Measurements from ENCODE around the gene ATP2B2. TPM values are rescaled to one million over a fixed set of nuclear protein-coding genes. Genes with fewer than 3 reads are reported as not detected.

Gene ATP2B2
- total RNA-seq, 1 donor from 2014 or later: not detected

GRCh38 chr3:10467204-10467603 is 38.2 kb downstream of the ATP2B2 start:
- peaks cover 1% of the 10 kb centered on the region for H3K4me1 Mint-ChIP-seq (ENCODE audit: low read depth)
- H3K4me3 Mint-ChIP-seq (ENCODE audit: low read depth): no peak overlapping the region
- H3K36me3 Mint-ChIP-seq (ENCODE audit: low read depth): no peaks in the 10 kb centered on the region
- H3K27me3 Mint-ChIP-seq (ENCODE audit: low read depth): peaks cover 2% of the 10 kb centered on the region
- no peak for DNase-seq (ENCODE audit: low spot score)
- intact Hi-C loops (cut with micrococcal nuclease): no loop called here
- no peaks in the 10 kb centered on the region for H3K9me3 Mint-ChIP-seq
- H3K27ac Mint-ChIP-seq: no peak overlapping the region

DNA sequence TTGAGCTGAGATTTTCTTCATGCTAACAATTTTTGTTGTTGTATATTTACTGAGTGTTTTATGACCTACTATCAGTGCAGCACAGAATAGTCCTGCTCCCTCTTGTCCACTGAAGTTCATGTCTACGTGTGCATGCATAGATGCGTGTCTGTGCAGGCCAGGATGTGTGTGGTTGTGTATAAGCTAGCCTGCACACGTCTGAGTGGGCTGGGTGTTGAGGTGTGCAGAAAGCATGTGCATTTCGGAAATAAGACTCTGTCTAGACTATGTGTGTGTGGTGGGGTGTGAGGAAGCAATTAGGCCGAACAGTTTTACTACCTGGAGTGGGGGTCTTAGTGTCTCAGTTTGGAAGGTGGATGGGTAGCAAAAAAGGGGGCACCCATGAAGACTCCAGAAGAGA is 39.2 kb downstream of the ATP2B2 start:
- Mint-ChIP-seq H3K27ac (no peak overlapping the region), H3K27me3 (ENCODE audit: low read depth) (peaks cover 1% of the 10 kb centered on the region), H3K4me1 (ENCODE audit: low read depth) (peaks cover under 1% of the 10 kb centered on the region), H3K36me3 (ENCODE audit: low read depth) (no peaks in the 10 kb centered on the region), H3K9me3 (no peaks in the 10 kb centered on the region), H3K4me3 (ENCODE audit: low read depth) (no peak overlapping the region)
- no peak for DNase-seq (ENCODE audit: low spot score)
- intact Hi-C loops (cut with micrococcal nuclease): no loop called here

DNA sequence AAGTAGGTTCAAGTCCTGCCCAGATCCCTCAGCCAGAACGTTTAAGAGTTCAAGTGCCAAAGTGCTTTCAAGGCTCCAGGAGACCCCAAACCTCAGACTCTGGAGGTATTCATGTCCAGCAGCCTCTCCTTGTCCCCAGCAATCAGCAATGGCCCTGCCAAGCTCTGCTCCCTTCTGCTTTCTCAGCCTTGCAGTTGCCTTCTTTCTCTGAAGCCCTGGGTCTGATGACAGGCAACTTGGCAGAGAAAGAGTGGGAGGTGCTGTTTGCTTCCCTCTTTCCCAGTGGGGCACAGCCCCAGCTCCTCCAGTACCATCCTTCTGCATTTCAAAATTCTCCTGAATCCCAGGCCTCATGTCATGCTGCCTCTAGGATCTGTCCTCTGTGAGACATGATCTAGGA is 40.2 kb downstream of the ATP2B2 start:
- intact Hi-C loops (cut with micrococcal nuclease): no loop called here
- DNase-seq (ENCODE audit: low spot score): no peak
- no peaks in the 10 kb centered on the region for H3K9me3 Mint-ChIP-seq
- no peak overlapping the region for H3K4me3 Mint-ChIP-seq (ENCODE audit: low read depth)
- H3K4me1 Mint-ChIP-seq (ENCODE audit: low read depth): no peaks in the 10 kb centered on the region
- no peaks in the 10 kb centered on the region for H3K36me3 Mint-ChIP-seq (ENCODE audit: low read depth)
- H3K27me3 Mint-ChIP-seq (ENCODE audit: low read depth): no peaks in the 10 kb centered on the region
- no peak overlapping the region for H3K27ac Mint-ChIP-seq

- Mint-ChIP-seq H3K9me3 (no peaks in the 10 kb centered on the region), H3K27me3 (ENCODE audit: low read depth) (no peaks in the 10 kb centered on the region), H3K4me3 (ENCODE audit: low read depth) (no peak overlapping the region), H3K36me3 (ENCODE audit: low read depth) (no peaks in the 10 kb centered on the region), H3K4me1 (ENCODE audit: low read depth) (no peaks in the 10 kb centered on the region), H3K27ac (no peak overlapping the region)
- DNase-seq (ENCODE audit: low spot score): no peak
- intact Hi-C loops (cut with micrococcal nuclease): no loop called here
Observed at GRCh38 chr3:10463533-10464434, 41.6 kb downstream of the ATP2B2 start.

GRCh38 chr3:10462641-10463532 is 42.5 kb downstream of the ATP2B2 start:
- intact Hi-C loops (cut with micrococcal nuclease): no loop called here
- Mint-ChIP-seq H3K9me3 (no peaks in the 10 kb centered on the region), H3K27me3 (ENCODE audit: low read depth) (no peaks in the 10 kb centered on the region)

GRCh38 chr3:10460951-10461545 is 44.3 kb downstream of the ATP2B2 start:
- DNase-seq (ENCODE audit: low spot score): no peak
- no peaks in the 10 kb centered on the region for H3K9me3 Mint-ChIP-seq
- H3K4me1 Mint-ChIP-seq (ENCODE audit: low read depth): no peaks in the 10 kb centered on the region
- intact Hi-C loops (cut with micrococcal nuclease): no loop called here
- no peak overlapping the region for H3K4me3 Mint-ChIP-seq (ENCODE audit: low read depth)
- H3K27me3 Mint-ChIP-seq (ENCODE audit: low read depth): no peaks in the 10 kb centered on the region
- no peaks in the 10 kb centered on the region for H3K36me3 Mint-ChIP-seq (ENCODE audit: low read depth)
- H3K27ac Mint-ChIP-seq: no peak overlapping the region

More at GRCh38 chr3:10462641-10463532, 42.5 kb downstream of the ATP2B2 start:
- no peak for DNase-seq (ENCODE audit: low spot score)
- Mint-ChIP-seq H3K36me3 (ENCODE audit: low read depth) (no peaks in the 10 kb centered on the region), H3K4me3 (ENCODE audit: low read depth) (no peak overlapping the region), H3K4me1 (ENCODE audit: low read depth) (no peaks in the 10 kb centered on the region), H3K27ac (no peak overlapping the region)

DNA sequence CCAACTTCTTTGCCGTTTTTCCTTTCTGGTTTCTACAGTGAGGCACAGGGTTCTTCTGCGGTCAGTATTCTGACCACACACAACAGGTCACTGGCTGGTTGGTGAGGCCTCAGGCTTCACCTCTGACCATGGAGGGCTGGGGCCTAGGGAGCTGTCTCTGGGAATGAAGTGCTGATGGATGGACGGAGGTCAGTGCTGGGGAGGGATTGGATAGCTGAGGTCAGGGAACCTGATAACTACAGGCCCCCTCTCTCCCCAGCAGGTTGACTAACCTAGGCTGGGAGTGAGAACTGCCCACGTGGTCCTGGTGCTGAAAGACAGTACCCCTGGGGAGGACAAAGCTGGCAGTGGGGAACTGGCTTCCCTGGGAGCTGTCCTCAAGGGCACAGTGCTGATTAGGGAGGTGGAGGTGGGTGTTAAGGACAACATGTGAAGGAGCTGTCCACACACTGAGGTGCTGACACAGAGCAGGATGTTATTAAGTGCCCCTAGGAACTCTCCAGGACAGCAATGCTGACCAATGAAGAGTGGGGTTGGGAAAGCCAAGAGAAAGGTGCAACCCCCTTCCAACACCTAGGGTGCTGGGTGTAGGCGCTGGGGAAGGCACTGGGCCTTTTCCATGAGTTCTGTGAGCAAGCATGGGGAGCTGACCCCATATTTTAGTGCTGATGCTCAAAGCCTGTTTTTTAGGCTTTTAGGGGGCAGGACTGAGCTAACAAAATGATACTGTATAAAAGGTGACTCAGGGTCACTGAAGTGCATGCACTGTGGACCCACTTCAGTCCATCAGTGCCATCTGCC is 45.2 kb downstream of the ATP2B2 start:
- intact Hi-C loops (cut with micrococcal nuclease): no loop called here
- no peaks in the 10 kb centered on the region for H3K36me3 Mint-ChIP-seq (ENCODE audit: low read depth)
- DNase-seq (ENCODE audit: low spot score): peak; percentile 54

DNA sequence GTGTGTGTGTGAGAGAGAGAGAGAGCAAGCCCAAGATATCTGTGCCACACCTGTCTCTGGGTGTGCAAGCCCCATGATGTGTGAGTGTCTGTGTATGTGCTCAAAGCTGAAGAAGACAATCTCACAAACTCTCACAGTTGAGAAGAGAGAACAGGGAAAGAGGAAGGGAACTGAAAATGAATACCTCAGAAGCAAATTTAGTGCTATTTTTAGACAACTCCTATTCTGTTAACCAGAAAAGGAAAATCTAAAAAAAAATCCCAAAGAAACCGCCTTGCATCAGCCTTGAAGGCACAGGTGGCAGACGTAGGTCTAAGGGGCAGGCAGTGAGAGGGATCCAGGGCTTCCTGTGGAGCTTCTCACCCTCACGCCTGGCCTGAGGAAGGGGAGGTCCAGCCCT is 47.8 kb downstream of the ATP2B2 start:
- Mint-ChIP-seq H3K4me1 (ENCODE audit: low read depth) (no peaks in the 10 kb centered on the region), H3K36me3 (ENCODE audit: low read depth) (no peaks in the 10 kb centered on the region)
- intact Hi-C loops (cut with micrococcal nuclease): no loop called here

More for the DNA sequence above, 45.2 kb downstream of the ATP2B2 start:
- H3K9me3 Mint-ChIP-seq: no peaks in the 10 kb centered on the region
- H3K4me3 Mint-ChIP-seq (ENCODE audit: low read depth): no peak overlapping the region
- H3K27me3 Mint-ChIP-seq (ENCODE audit: low read depth): peaks cover 2% of the 10 kb centered on the region
- no peak overlapping the region for H3K27ac Mint-ChIP-seq
- no peaks in the 10 kb centered on the region for H3K4me1 Mint-ChIP-seq (ENCODE audit: low read depth)

DNA sequence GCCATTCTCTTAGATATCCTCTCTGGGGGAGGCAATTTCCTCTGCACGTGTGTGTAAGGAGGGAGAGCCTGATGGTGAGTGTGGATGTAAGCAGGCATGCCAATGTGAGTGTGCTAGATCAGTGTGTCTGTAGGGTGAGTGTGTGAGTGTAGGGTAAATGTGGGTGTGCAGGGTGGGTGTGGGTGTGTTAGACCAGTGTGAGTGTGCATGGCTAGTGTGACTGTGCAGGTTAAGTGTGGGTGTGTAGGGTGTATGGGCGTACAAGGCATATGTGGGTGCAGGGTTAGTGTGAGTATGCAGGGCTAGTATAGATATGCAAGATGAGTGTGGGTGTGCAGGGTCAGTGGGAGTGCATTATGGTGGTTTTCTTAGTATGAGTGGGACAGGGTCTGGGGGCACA is 48.4 kb downstream of the ATP2B2 start:
- no peak for DNase-seq (ENCODE audit: low spot score)
- intact Hi-C loops (cut with micrococcal nuclease): no loop called here
- Mint-ChIP-seq H3K4me1 (ENCODE audit: low read depth) (no peaks in the 10 kb centered on the region), H3K4me3 (ENCODE audit: low read depth) (no peak overlapping the region), H3K27me3 (ENCODE audit: low read depth) (peaks cover 6% of the 10 kb centered on the region), H3K36me3 (ENCODE audit: low read depth) (no peaks in the 10 kb centered on the region), H3K9me3 (no peaks in the 10 kb centered on the region), H3K27ac (no peak overlapping the region)

More for the DNA sequence above, 47.8 kb downstream of the ATP2B2 start:
- H3K9me3 Mint-ChIP-seq: no peaks in the 10 kb centered on the region
- H3K27me3 Mint-ChIP-seq (ENCODE audit: low read depth): peaks cover 3% of the 10 kb centered on the region
- no peak overlapping the region for H3K4me3 Mint-ChIP-seq (ENCODE audit: low read depth)
- H3K27ac Mint-ChIP-seq: no peak overlapping the region
- DNase-seq (ENCODE audit: low spot score): no peak

- H3K27ac Mint-ChIP-seq: no peak overlapping the region
- H3K4me3 Mint-ChIP-seq (ENCODE audit: low read depth): no peak overlapping the region
- intact Hi-C loops (cut with micrococcal nuclease): no loop called here
- H3K9me3 Mint-ChIP-seq: no peaks in the 10 kb centered on the region
- no peaks in the 10 kb centered on the region for H3K4me1 Mint-ChIP-seq (ENCODE audit: low read depth)
- H3K27me3 Mint-ChIP-seq (ENCODE audit: low read depth): peaks cover 9% of the 10 kb centered on the region
- DNase-seq (ENCODE audit: low spot score): no peak
- H3K36me3 Mint-ChIP-seq (ENCODE audit: low read depth): no peaks in the 10 kb centered on the region
Observed at GRCh38 chr3:10455545-10455914, 49.9 kb downstream of the ATP2B2 start.

GRCh38 chr3:10454907-10455544 is 50.4 kb downstream of the ATP2B2 start:
- Mint-ChIP-seq H3K4me3 (ENCODE audit: low read depth) (no peak overlapping the region), H3K27ac (no peak overlapping the region), H3K36me3 (ENCODE audit: low read depth) (no peaks in the 10 kb centered on the region), H3K9me3 (no peaks in the 10 kb centered on the region), H3K4me1 (ENCODE audit: low read depth) (no peaks in the 10 kb centered on the region), H3K27me3 (ENCODE audit: low read depth) (peaks cover 9% of the 10 kb centered on the region)
- intact Hi-C loops (cut with micrococcal nuclease): no loop called here
- no peak for DNase-seq (ENCODE audit: low spot score)

All from activated T-helper 2 cell treated with anti-CD3 and anti-CD28 coated beads, Interferon-gamma antibody, Interleukin-2, Interleukin-4, amounts not matched to agents 10 μg/mL and 5 μg/mL and 100 μg/mL, durations not matched to agents 14 hours and 24 hours and 36 hours (primary cell).